Measurements from ENCODE around the gene ARHGAP6. TPM values are rescaled to one million over a fixed set of nuclear protein-coding genes. Genes with fewer than 3 reads are reported as not detected.

The ARHGAP6 gene
- total RNA-seq, 4 donors from 2014 or later: 2.7 to 9.1 (median 4.3) TPM

- DNase-seq (ENCODE audit: low spot score in 2 of 2): no peak
- intact Hi-C loops (cut with DNase I; ENCODE audit: low total_unique reads): no loop called here
- TF ChIP-seq CTCF (IDR thresholded peaks at IDR 0.05): no peak
- no peak for TF ChIP-seq POLR2A (IDR thresholded peaks at IDR 0.05)
- WGBS, 2 donors: 50 to 56% methylated on average over 13 of the region's 13 CpGs
- no peak overlapping the region for H3K4me3 ChIP-seq (ENCODE audit: low read depth, poor library complexity, severe bottlenecking)
Measured at GRCh38 chrX:11416600-11416999, 249.1 kb downstream of the ARHGAP6 start.

- DNase-seq (ENCODE audit: low spot score in 2 of 2): no peak
- intact Hi-C loops (cut with DNase I; ENCODE audit: low total_unique reads): no loop called here
- TF ChIP-seq CTCF (IDR thresholded peaks at IDR 0.05) (no peak), POLR2A (IDR thresholded peaks at IDR 0.05) (no peak)
- H3K4me3 ChIP-seq (ENCODE audit: low read depth, poor library complexity, severe bottlenecking): no peak overlapping the region
- WGBS, 2 donors: 89 to 100% methylated on average over 1 of the region's 1 CpG
Measured at GRCh38 chrX:11414091-11414490, 251.6 kb downstream of the ARHGAP6 start.

DNA sequence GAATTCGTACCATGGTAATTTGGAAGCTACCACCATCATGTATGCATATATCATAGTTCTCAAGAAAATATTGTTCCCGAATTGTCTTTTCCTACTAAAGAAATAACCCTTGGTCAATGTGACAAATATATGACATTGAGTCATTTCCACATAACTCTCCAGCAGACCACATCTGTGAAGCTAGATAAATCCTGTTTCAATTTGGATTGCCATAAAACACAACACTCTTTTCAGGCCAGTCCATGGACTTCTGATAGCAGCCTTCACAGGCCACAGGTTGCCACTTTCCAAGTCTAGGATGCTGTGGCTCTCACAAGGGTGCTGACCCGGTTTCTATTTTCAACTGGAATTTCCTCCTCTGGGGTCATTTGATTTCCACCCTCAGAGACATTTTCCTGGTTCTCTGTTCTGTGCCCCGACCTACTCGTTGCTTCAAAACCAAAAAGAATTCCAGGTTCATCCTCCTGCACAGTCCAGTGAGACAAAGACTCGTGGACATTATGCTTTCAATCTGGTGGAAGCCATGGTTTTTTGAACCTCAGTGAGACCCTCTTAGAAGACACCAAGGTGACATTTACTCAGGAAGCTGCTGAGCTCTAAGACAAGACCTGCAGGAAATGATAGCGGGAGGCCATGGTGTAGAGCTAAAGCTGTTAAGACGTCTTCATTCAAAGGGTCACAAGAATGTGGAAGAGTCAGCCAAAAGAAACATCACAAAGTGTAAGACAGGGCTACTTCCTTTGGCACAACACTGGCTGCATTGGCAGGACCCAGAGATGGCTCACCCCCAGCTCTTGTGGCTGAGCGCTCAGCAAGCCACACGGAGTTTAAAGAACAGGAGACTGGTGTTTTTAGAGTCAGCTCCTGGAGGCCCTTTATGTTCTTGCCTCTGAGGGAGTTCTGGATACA lies 252.8 kb downstream of the ARHGAP6 start:
- no peak for DNase-seq (ENCODE audit: low spot score in 2 of 2)
- TF ChIP-seq CTCF (IDR thresholded peaks at IDR 0.05) (no peak), POLR2A (IDR thresholded peaks at IDR 0.05) (no peak)
- intact Hi-C loops (cut with DNase I; ENCODE audit: low total_unique reads): no loop called here
- 68 to 74% methylated on average over 10 of the region's 10 CpGs for WGBS, 2 donors
- H3K4me3 ChIP-seq (ENCODE audit: low read depth, poor library complexity, severe bottlenecking): no peak overlapping the region

DNA sequence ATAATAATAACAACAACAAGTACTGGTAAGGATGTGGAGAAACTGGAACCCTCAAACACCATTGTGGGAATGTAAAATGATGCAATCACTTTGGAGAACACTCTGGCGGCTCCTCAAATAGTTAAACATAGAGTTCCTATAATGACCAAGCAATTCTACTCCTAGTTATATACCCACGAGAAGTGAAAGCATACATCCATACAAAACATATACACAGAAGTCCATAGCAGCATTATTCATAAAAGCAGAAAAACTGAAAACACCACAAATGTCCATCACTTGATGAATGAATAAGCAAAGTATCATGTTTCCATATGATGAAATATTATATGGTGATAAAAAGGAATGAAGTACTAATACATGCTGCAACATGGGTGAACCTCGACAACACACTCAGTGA lies 255.8 kb downstream of the ARHGAP6 start:
- TF ChIP-seq CTCF (IDR thresholded peaks at IDR 0.05) (no peak), POLR2A (IDR thresholded peaks at IDR 0.05) (no peak)
- intact Hi-C loops (cut with DNase I; ENCODE audit: low total_unique reads): no loop called here
- WGBS, 2 donors: 86 to 92% methylated on average over 3 of the region's 3 CpGs
- DNase-seq (ENCODE audit: low spot score in 2 of 2): no peak
- H3K4me3 ChIP-seq (ENCODE audit: low read depth, poor library complexity, severe bottlenecking): no peak overlapping the region

DNA sequence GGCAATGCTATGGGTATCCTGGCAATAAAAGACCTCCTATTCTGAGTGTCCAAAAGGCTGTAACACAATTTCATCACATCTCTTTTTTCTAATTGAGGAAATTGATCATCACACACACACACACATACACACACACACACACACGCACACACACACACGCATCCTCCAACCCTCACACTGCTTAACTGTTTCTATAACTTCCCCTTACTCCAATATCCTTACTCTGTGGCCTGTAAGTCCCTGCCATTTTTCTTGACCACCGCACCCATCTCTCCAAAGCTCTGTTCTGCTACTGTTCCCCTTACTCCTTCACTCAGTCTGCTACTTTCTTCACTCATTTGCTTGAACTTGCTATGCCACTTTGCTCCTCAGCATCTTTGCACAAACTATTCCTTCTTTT lies 256.9 kb downstream of the ARHGAP6 start:
- WGBS, 2 donors: 77 to 90% methylated on average over 3 of the region's 3 CpGs
- TF ChIP-seq POLR2A (IDR thresholded peaks at IDR 0.05): no peak
- TF ChIP-seq CTCF (IDR thresholded peaks at IDR 0.05): no peak
- no peak for DNase-seq (ENCODE audit: low spot score in 2 of 2)
- intact Hi-C loops (cut with DNase I; ENCODE audit: low total_unique reads): no loop called here
- no peak overlapping the region for H3K4me3 ChIP-seq (ENCODE audit: low read depth, poor library complexity, severe bottlenecking)

DNA sequence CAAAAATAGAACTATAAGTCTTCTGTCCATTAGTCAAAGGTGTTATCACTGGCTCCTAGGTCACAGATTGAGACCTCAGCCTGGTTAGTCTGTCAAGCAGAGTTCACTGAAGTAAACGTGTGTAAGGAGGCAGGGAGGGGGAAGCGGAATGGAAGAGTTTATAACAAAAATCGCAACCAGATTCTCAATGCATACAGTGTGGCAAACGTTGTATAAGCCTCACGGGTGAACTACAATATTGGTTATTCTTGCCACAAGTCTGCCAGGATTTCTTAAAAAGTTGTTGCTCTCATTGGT lies 257.7 kb downstream of the ARHGAP6 start:
- no peak overlapping the region for H3K4me3 ChIP-seq (ENCODE audit: low read depth, poor library complexity, severe bottlenecking)
- intact Hi-C loops (cut with DNase I; ENCODE audit: low total_unique reads): no loop called here
- no peak for DNase-seq (ENCODE audit: low spot score in 2 of 2)
- no peak for TF ChIP-seq CTCF (IDR thresholded peaks at IDR 0.05)
- TF ChIP-seq POLR2A (IDR thresholded peaks at IDR 0.05): no peak
- WGBS, 2 donors: 67 to 80% methylated on average over 5 of the region's 5 CpGs

All from lower leg skin (tissue), 4 donors.